Bronchial epithelial cell (primary cell): ENCODE measurements around the gene HERC2. TPM values are rescaled to one million over a fixed set of nuclear protein-coding genes. Genes with fewer than 3 reads are reported as not detected.

Experiments used
- DNase-seq: peaks from one replicate; pipeline ENCODE4 v3.0.0-alpha.2; 2010; ENCODE audit warnings: low read depth
- FAIRE-seq: peaks from 2 replicates; lab custom pipeline; 2011; peaks lifted over from hg19 to GRCh38; lab: Jason Lieb, UNC
- H3K27me3 ChIP-seq: 2 replicates; pipeline ENCODE4 v1.5.1; 2011; ENCODE audit warnings: low read length; ENCODE audit not compliant: control insufficient read depth, insufficient read depth
- H3K36me3 ChIP-seq: 2 replicates; pipeline ENCODE4 v1.5.1; 2011; ENCODE audit warnings: low read length; ENCODE audit not compliant: control insufficient read depth, insufficient read depth
- H3K4me3 ChIP-seq: 2 replicates; pipeline ENCODE4 v1.5.1; 2011; ENCODE audit warnings: mild to moderate bottlenecking, low read depth, low read length, control low read depth
- total RNA-seq: library from RNA; depleted of rRNA; stranded (reverse); fragments of >200 nt; gene quantifications from 2 replicates; pipeline ENCODE4 v1.2.1, GENCODE V29; 2014
- TF ChIP-seq, protein P1 (sequence below): IDR thresholded peaks from 2 replicates; pipeline ENCODE4 v1.5.1; 2011; ENCODE audit warnings: mild to moderate bottlenecking, moderate library complexity, low read length, control low read depth, inconsistent platforms; ENCODE audit not compliant: insufficient read depth, severe bottlenecking

Gene HERC2
- total RNA-seq, 1 donor from 2014 or later: 22.6 TPM

DNA sequence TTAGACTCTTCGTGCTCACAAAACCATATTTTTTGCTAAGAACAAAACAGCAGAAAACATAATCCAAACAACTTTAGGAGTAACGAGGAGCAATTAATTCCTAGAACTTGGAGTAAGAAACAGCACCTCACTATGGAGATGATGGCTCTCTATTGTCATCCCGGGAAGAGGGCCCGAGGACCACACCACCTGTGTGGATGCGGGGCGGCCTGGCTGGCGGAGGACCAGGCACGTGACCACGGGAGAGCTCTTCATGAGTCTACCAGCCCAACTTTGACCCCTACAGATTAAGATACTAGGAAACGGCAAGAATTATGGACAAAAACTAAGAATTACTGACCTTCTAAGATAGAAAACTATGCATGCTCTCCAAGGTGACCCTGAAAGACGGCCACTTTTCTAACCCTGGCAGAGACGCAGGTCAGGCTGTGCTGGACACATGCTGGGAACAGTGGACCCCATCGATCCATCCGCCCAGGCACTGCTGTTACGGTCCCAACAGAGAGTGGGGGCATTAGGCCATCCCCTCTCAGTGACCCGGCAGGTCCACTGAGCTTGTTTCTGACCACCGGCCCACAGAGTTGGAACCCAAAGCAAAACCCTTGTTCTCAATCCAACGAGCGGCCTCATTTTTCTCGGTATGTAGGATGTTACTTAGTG is 209.7 kb downstream of the HERC2 start:
- no peak for FAIRE-seq
- Histone ChIP-seq H3K4me3 (no peak overlapping the region), H3K27me3 (no peaks in the 10 kb centered on the region), H3K36me3 (peaks cover 18% of the 10 kb centered on the region)
- no peak for DNase-seq
- TF ChIP-seq, protein P1, sequence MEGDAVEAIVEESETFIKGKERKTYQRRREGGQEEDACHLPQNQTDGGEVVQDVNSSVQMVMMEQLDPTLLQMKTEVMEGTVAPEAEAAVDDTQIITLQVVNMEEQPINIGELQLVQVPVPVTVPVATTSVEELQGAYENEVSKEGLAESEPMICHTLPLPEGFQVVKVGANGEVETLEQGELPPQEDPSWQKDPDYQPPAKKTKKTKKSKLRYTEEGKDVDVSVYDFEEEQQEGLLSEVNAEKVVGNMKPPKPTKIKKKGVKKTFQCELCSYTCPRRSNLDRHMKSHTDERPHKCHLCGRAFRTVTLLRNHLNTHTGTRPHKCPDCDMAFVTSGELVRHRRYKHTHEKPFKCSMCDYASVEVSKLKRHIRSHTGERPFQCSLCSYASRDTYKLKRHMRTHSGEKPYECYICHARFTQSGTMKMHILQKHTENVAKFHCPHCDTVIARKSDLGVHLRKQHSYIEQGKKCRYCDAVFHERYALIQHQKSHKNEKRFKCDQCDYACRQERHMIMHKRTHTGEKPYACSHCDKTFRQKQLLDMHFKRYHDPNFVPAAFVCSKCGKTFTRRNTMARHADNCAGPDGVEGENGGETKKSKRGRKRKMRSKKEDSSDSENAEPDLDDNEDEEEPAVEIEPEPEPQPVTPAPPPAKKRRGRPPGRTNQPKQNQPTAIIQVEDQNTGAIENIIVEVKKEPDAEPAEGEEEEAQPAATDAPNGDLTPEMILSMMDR: no peak

DNA sequence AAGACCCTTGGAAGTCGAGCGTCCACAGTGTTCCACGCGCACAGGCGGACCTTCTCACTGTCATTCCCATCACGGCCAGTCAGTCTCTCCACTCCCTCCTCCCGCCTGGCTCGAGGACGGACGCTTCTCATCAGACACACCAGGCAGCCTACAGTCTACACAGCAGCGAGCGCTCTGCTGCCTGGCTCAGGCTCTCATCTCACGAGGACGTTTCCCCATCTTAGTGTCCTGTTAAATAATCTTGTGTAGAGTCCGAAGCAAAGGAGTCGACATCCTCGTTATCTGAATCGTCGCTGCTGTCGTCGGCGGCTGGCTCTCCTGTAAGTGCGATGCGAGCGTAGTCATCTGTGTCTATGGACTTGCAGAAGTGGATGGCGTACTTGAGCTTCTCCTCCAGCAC is 210.4 kb downstream of the HERC2 start:
- Histone ChIP-seq H3K36me3 (peaks cover 13% of the 10 kb centered on the region), H3K27me3 (no peaks in the 10 kb centered on the region), H3K4me3 (no peak overlapping the region)
- FAIRE-seq: no peak
- no peak for DNase-seq
- TF ChIP-seq, protein P1: no peak

DNA sequence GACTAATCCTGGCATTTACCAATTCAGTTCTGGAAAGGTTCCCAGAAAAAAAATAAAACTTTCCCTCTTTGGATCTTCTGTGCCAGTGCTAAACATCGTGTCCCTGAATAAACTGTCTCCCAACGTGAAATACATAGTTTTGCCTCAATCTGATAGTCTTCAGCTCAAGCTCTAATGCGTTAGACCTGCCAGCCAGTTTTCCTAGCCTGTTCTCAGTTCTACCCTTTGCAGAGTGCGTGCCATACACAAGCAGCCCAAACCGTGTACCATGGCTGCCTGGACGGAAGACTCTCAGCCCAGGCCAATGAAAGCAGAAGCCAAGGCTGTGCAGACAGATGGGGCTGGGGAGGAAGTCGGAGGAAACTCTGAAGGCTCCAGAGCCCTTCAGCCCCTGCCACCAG is 211.5 kb downstream of the HERC2 start:
- DNase-seq (no peak), FAIRE-seq (no peak)
- no peak overlapping the region for H3K4me3 ChIP-seq
- TF ChIP-seq, protein P1: no peak
- H3K27me3 ChIP-seq: no peaks in the 10 kb centered on the region
- H3K36me3 ChIP-seq: peaks cover 12% of the 10 kb centered on the region

DNA sequence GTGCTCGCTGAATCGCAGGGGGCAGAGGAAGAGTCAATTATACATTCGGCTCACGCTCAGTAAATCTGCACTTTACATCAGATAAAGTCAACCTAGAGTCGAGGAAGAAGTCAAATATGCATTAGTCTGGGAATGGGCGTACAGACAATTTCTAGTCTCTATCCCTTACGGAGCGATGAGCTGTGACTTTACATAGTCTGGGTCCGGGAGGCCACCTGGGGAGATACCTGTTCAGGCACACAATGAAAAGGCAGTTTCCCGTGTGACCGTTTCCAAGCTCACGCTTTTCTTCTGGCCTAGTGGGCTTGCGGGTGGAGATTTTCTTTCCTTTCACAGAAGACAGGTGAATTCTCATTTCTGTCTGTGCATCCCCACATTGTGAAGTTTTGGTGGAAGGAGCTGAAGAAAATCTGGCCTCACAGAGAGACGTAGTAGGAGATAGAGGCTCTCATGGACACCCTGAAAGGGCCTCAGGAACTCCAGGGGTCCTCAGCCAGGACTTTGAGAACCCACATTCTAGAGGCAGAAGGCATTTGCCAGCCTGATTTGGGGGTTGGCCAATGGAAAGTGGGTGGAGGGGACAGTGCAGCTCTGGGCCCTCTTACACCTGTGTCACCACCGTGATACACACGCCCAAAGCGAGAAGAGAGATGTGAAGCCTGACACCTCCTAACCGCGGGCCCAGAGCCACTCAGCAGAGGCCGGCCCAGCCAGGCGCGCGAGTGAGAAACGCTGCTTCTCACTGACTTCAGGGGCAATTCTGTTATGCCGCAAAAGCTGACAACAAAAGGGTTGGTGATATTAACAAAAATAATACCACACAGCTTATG is 212.1 kb downstream of the HERC2 start:
- peaks cover 11% of the 10 kb centered on the region for H3K36me3 ChIP-seq
- H3K4me3 ChIP-seq: no peak overlapping the region
- FAIRE-seq (no peak), DNase-seq (no peak)
- TF ChIP-seq, protein P1: no peak
- no peaks in the 10 kb centered on the region for H3K27me3 ChIP-seq

DNA sequence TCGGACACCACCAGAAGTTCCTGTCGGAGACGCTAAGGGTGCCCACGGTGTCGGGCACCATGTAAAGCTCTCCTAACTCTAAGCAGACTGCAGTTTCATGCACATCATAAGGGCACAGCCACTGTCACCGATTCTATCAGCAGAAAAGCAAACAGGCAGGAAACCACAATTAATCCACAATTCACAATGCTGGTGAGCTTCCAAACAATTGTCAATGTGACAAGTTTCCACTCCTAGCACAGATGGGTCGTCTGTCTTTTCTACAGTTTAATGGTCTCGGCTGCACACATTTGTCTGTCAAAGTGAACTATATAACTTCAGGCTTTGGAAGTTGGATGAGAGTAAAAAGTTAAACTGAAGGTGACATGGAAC is 214.1 kb downstream of the HERC2 start:
- FAIRE-seq (no peak), DNase-seq (no peak)
- H3K36me3 ChIP-seq: peaks cover 4% of the 10 kb centered on the region
- H3K27me3 ChIP-seq: no peaks in the 10 kb centered on the region
- no peak overlapping the region for H3K4me3 ChIP-seq
- TF ChIP-seq, protein P1: no peak
